Measurements from ENCODE around the gene BATF2. TPM values are rescaled to one million over a fixed set of nuclear protein-coding genes. Genes with fewer than 3 reads are reported as not detected.

The BATF2 gene
- total RNA-seq, 1 experiment from 2014 or later, result 0.59 TPM

DNA sequence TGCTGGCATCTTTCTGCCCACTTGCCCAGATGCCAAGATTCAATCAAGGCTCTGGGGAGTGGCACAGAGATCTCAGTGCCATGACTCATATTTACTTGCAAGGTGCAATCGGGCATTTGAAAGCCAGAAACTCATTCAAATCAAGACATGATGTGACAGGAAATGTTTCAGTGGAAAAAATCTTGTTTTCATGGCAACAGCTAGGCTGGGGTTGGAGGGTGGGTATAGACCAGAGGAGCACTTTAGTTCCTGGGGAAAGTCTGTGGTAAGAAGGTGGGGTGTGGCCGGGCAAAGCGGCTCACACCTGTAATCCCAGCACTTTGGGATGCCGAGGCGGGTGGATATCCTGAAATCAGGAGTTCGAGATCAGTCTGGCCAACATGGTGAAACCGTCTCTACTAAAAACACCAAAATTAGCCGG, 26.0 kb downstream of the BATF2 start:
- peak; percentile 58 for DNase-seq (ENCODE audit: low spot score)

DNA sequence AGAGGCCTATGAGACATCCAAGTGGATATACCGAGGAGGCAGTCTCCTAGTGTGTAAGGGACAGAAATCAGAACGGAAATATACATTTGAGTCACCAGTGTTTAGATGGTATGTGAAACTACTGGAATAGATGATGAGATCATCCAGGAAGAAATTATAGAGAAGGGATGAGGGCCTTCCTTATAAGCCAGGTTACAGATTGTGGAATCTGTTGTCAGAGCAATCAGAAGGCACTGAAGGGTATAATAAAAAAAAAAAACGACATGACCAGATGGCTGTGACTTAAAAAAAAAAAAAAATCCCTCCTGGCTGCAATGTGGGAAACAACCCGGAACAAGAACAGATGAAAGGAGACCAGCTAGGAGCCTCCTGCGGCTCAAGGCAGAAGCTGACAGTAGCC, 27.6 kb downstream of the BATF2 start:
- peak; percentile 57 for DNase-seq (ENCODE audit: low spot score)

DNA sequence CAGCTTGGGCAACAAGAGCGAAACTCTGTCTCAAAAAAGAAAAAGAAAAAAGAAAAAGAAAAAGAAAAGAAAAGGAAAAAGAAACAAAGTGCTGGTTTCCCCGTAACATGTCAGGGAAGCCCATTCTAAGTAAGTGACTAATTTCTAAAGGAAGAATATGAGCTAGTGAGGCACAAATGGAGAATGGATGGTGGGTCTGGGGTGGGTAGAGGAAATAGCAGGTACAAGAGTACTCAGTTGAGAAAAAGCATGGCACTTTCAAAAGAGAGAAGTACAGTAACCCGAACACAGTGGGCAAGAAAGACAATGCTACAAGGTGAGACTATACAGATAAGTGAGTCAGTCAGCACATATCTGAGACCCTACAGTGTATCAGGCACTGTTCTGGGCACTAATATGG, 29.4 kb downstream of the BATF2 start:
- no peak for DNase-seq (ENCODE audit: low spot score)

DNA sequence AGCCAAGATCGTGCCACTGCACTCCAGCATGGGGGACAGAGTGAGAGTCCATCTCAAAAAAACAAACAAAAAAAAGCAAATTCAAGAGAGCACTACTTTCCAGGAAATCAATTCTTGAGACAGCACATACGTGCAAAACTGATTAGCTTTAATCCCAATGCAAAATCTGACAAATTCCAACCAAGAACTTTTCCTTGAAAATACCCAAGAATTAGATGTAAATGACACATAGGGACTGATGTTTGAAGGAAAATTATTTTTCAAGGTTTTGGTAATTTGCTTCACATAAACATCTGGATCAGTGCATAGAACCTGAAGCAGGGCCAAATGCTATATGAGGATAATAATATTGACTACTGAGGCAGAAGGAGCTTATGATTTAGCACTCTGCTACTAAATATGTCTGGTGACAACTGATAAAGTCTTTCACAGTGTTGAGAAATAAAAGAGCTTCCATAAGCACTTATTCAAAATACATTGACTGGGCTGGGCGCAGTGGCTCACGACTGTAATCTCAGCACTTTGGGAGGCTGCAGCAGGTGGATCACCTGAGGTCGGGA, 33.6 kb downstream of the BATF2 start:
- DNase-seq (ENCODE audit: low spot score), result no peak

DNA sequence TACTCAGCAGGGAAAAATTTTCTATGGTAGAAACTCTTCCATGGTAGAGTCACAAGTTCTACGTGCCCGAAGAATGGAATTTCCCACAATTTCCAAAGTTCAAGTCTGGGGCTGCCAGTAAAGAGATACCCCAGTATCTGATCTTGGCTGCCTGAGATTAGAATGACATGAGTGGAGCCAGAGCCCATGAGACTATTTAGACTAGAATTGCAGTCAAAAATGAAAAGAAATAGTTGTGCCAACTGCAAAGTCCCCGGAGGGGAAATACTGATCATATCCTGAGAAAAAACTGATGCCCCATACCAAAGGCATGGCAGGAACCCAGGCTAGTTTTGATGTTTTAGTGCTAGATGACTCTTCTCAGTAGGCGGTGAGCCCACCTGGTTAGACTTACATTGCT, 36.1 kb downstream of the BATF2 start:
- DNase-seq (ENCODE audit: low spot score), result no peak

DNA sequence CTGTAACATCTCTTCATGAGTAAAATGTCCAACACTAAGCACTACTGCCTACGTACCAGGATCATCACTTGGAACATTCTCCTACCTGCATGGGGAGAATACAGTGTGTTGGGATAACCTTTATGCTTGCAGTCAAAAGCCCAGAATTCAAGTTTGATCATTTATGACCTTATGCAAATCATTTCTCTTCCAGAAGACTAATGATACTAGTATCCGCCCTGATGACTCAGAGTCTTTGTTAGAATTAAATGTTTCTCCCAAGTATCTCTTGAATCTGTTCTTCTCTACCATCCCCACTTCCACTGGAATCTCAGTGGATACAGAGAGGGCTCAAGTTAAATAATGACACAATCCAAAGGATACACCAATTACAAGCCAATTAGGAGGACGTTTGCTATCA, 37.3 kb downstream of the BATF2 start:
- DNase-seq (ENCODE audit: low spot score), result no peak

DNA sequence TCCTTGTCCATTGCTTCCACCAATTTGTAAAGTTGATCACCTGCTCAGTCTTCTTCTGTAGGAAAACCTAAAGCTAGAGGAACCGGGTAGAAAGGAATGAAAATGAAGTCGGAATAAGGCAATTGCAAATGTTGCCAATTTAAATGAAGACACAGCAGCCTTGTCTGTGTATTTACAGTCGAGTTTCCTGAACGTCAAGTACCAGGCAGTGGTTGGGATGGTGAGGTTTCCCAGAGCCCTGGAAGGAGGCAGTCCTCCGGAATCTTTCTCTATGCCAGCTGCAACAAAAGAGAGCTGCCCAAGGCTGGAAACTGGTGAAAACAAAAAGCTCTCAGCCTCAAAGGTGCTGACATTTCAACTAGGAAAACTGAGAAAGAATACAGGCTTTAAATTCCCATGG, 42.6 kb downstream of the BATF2 start:
- DNase-seq (ENCODE audit: low spot score), result no peak

DNA sequence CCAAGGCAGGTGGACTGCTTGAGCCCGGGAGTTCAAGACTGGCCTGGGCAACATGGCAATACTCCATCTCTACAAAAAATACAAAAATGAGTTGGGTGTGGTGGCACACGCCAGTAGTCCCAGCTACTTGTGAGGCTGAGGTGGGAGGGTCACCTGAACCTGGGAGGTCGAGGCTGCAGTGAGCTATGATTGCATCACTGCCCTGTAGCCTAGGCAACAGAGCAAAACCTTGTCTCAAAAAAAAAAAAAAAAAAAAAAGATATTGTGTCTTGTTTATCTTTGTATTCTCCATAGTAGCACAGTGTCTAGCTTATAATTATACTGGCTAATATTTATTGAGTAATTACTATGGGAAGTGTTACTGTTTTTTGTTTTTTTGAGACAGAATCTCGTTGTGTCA, 45.2 kb downstream of the BATF2 start:
- no peak for DNase-seq (ENCODE audit: low spot score)

DNA sequence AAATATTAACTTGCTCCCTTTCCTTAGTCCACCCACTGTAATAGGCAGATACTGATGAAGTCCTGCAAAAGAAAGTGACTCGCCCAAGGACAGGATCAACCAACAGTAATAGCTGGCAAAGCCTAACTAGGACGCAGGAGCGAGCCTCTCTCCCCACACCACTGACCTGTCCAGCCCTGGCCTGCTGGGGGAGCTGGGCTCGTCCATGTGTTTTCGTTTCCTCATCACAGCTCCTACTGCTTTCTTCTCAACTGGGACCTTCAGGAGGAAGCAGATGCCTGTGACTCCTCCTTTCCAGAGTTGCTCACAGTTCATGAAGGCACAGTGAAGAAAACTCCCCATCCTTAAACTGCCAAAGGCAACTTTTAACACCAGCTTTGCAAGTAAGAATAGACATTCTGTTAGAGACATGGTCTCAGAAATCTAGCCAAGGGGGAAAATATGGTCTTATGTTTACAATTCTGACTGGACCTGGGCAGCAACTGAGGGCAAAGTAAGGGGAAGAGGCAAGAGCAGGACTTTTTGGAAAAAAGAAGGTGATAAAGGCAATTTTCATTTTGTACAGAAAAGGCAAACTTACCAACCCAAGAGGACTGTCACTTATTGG, 49.5 kb downstream of the BATF2 start:
- DNase-seq (ENCODE audit: low spot score), result no peak

Other genes with a start within 250 kb of the BATF2 start
- 0.12 TPM in 1 of 2 replicates, not detected in the other for gene PYGM, start 237.0 kb downstream of the BATF2 start, total RNA-seq (2014; rRNA removed; shearing (Covaris generic))
- gene SF1, start 218.4 kb downstream of the BATF2 start, total RNA-seq (2014; rRNA removed; shearing (Covaris generic)), result 61.8 and 149 TPM in 2 replicates
- 30.8 and 40.5 TPM in 2 replicates for gene MAP4K2, start 193.8 kb downstream of the BATF2 start, total RNA-seq (2014; rRNA removed; shearing (Covaris generic))
- 14.3 and 15.0 TPM in 2 replicates for gene MEN1, start 186.4 kb downstream of the BATF2 start, total RNA-seq (2014; rRNA removed; shearing (Covaris generic))
- gene CDC42BPG, start 152.3 kb downstream of the BATF2 start, total RNA-seq (2014; rRNA removed; shearing (Covaris generic)), result 3.7 and 4.1 TPM in 2 replicates
- gene EHD1, start 118.3 kb downstream of the BATF2 start, total RNA-seq (2014; rRNA removed; shearing (Covaris generic)), result 81.4 and 117 TPM in 2 replicates
- 10.7 and 15.1 TPM in 2 replicates for gene ATG2A, start 79.8 kb downstream of the BATF2 start, total RNA-seq (2014; rRNA removed; shearing (Covaris generic))
- 18.4 and 19.6 TPM in 2 replicates for gene PPP2R5B, start 72.3 kb downstream of the BATF2 start, total RNA-seq (2014; rRNA removed; shearing (Covaris generic))
- gene GPHA2, start 61.1 kb downstream of the BATF2 start, total RNA-seq (2014; rRNA removed; shearing (Covaris generic)), result not detected in 2 replicates
- not detected in 2 replicates for gene MAJIN, start 24.9 kb downstream of the BATF2 start, total RNA-seq (2014; rRNA removed; shearing (Covaris generic))
- 170 and 196 TPM in 2 replicates for gene ARL2, start 17.2 kb upstream of the BATF2 start, total RNA-seq (2014; rRNA removed; shearing (Covaris generic))
- 13.4 and 31.2 TPM in 2 replicates for gene SNX15, start 30.5 kb upstream of the BATF2 start, total RNA-seq (2014; rRNA removed; shearing (Covaris generic))
- gene SAC3D1, start 44.2 kb upstream of the BATF2 start, total RNA-seq (2014; rRNA removed; shearing (Covaris generic)), result 44.0 and 52.3 TPM in 2 replicates
- not detected in 2 replicates for gene NAALADL1, start 61.6 kb upstream of the BATF2 start, total RNA-seq (2014; rRNA removed; shearing (Covaris generic))
- 40.0 and 49.5 TPM in 2 replicates for gene CDCA5, start 87.1 kb upstream of the BATF2 start, total RNA-seq (2014; rRNA removed; shearing (Covaris generic))
- gene ZFPL1, start 87.3 kb upstream of the BATF2 start, total RNA-seq (2014; rRNA removed; shearing (Covaris generic)), result 41.4 and 65.5 TPM in 2 replicates
- 51.1 and 208 TPM in 2 replicates for gene VPS51, start 99.2 kb upstream of the BATF2 start, total RNA-seq (2014; rRNA removed; shearing (Covaris generic))
- gene TM7SF2, start 114.9 kb upstream of the BATF2 start, total RNA-seq (2014; rRNA removed; shearing (Covaris generic)), result 1.9 and 8.5 TPM in 2 replicates
- gene ZNHIT2, start 120.7 kb upstream of the BATF2 start, total RNA-seq (2014; rRNA removed; shearing (Covaris generic)), result 10.4 and 22.3 TPM in 2 replicates
- 286 and 528 TPM in 2 replicates for gene FAU, start 125.2 kb upstream of the BATF2 start, total RNA-seq (2014; rRNA removed; shearing (Covaris generic))
- gene MRPL49, start 125.3 kb upstream of the BATF2 start, total RNA-seq (2014; rRNA removed; shearing (Covaris generic)), result 52.8 and 82.4 TPM in 2 replicates
- 17.0 and 30.6 TPM in 2 replicates for gene SYVN1, start 137.5 kb upstream of the BATF2 start, total RNA-seq (2014; rRNA removed; shearing (Covaris generic))
- gene SPDYC, start 173.3 kb upstream of the BATF2 start, total RNA-seq (2014; rRNA removed; shearing (Covaris generic)), result not detected in 2 replicates
- gene CAPN1, start 185.0 kb upstream of the BATF2 start, total RNA-seq (2014; rRNA removed; shearing (Covaris generic)), result 156 and 170 TPM in 2 replicates

Data from A172 (cell line).